Neural cell (in vitro differentiated cells): ENCODE results near the gene MMUT. TPM values are rescaled to one million over a fixed set of nuclear protein-coding genes. Genes with fewer than 3 reads are reported as not detected.
A peak's percentile ranks its signal among the peaks of the same experiment; 100 is the strongest.
"Not testable (repeated sequence)": the region's sequence is repeated elsewhere in the genome, so short reads cannot be mapped to it uniquely, and the experiment has no call there.

Experiments
- H2AFZ ChIP-seq: fragments of 200-600, 300-800 bp; sonication (generic), shearing (Covaris generic); 2 replicates; pipeline ENCODE4 v1.6.0; 2014; ENCODE audit warnings: low read depth, mild to moderate bottlenecking, antibody characterized with exemption, low read length, moderate library complexity
- H3F3A ChIP-seq: fragments of 200-600 bp; shearing (Covaris generic); 2 replicates; pipeline ENCODE4 v1.6.1; 2016; ENCODE audit warnings: mild to moderate bottlenecking, moderate library complexity, mixed read lengths, antibody characterized with exemption, low read length; ENCODE audit not compliant: insufficient read depth, poor library complexity, severe bottlenecking
- H3K27ac ChIP-seq: fragments of 200-600, 300-800 bp; sonication (generic), shearing (Covaris generic); 2 replicates; pipeline ENCODE4 v1.5.1; 2014; ENCODE audit warnings: mild to moderate bottlenecking, low read length, moderate library complexity
- H3K27me3 ChIP-seq: fragments of 300-800, 200-600 bp; sonication (generic), shearing (Covaris generic); 2 replicates; pipeline ENCODE4 v1.6.0; 2014; ENCODE audit warnings: mild to moderate bottlenecking, low read depth, low read length, moderate library complexity; ENCODE audit not compliant: insufficient read depth
- H3K36me3 ChIP-seq: fragments of 300-800, 200-600 bp; sonication (generic), shearing (Covaris generic); 2 replicates; pipeline ENCODE4 v1.5.1; 2014; ENCODE audit warnings: mild to moderate bottlenecking, antibody characterized with exemption, low read length, moderate library complexity; ENCODE audit not compliant: insufficient read depth
- H3K4me2 ChIP-seq: fragments of 300-800, 200-600 bp; sonication (generic), shearing (Covaris generic); 2 replicates; pipeline ENCODE4 v1.6.0; 2014; ENCODE audit warnings: mild to moderate bottlenecking, low read length
- H3K4me3 ChIP-seq: fragments of 300-800, 200-600 bp; sonication (generic), shearing (Covaris generic); 2 replicates; pipeline ENCODE4 v1.5.1; 2014; ENCODE audit warnings: mild to moderate bottlenecking, low read length, moderate library complexity
- H3K79me2 ChIP-seq: fragments of 200-600 bp; shearing (Covaris generic); replicated peaks from 2 replicates; pipeline ENCODE4 v1.6.0; 2014; ENCODE audit warnings: mild to moderate bottlenecking, low read length, moderate library complexity; ENCODE audit not compliant: insufficient read depth
- H3K9ac ChIP-seq: fragments of 300-800, 200-600 bp; sonication (generic), shearing (Covaris generic); 2 replicates; pipeline ENCODE4 v1.6.1; 2016; ENCODE audit warnings: mild to moderate bottlenecking, low read length, mixed read lengths
- H3K9me2 ChIP-seq: fragments of 200-600 bp; shearing (Covaris generic); 2 replicates; pipeline ENCODE4 v1.6.1; 2016; ENCODE audit warnings: mild to moderate bottlenecking, low read length, mixed read lengths; ENCODE audit not compliant: insufficient read depth
- H3K9me3 ChIP-seq: fragments of 200-600, 300-800 bp; sonication (generic), shearing (Covaris generic); 2 replicates; pipeline ENCODE4 v1.6.1; 2016; ENCODE audit warnings: mild to moderate bottlenecking, mixed run types, low read length, moderate library complexity, mixed read lengths
- H4K20me1 ChIP-seq: fragments of 200-600 bp; shearing (Covaris generic); 2 replicates; pipeline ENCODE4 v1.6.1; 2016; ENCODE audit warnings: mild to moderate bottlenecking, mixed run types; ENCODE audit not compliant: insufficient read depth
- EP300 ChIP-seq: fragments of 450-650 bp; conservative IDR thresholded peaks from 2 replicates; pipeline ENCODE4 v1.6.1; 2014; ENCODE audit warnings: antibody characterized with exemption, mild to moderate bottlenecking, moderate library complexity; ENCODE audit not compliant: poor library complexity, severe bottlenecking
- EZH2 ChIP-seq: fragments of 200-600, 300-800 bp; shearing (Covaris generic), sonication (generic); IDR thresholded peaks from 2 replicates; pipeline ENCODE4 v1.6.1; 2014; ENCODE audit warnings: antibody characterized with exemption, low read length, borderline replicate concordance, mild to moderate bottlenecking; ENCODE audit not compliant: insufficient read depth, poor library complexity, severe bottlenecking
- MXI1 ChIP-seq: fragments of 450-650 bp; conservative IDR thresholded peaks from 2 replicates; pipeline ENCODE4 v1.6.1; 2014; ENCODE audit warnings: antibody characterized with exemption, mild to moderate bottlenecking; ENCODE audit not compliant: poor library complexity, severe bottlenecking
- POLR2AphosphoS5 ChIP-seq: IDR thresholded peaks from 2 replicates; pipeline ENCODE4 v1.6.1; 2012
- RAD21 ChIP-seq: fragments of 450-650 bp; conservative IDR thresholded peaks from 2 replicates; pipeline ENCODE4 v1.6.1; 2014; ENCODE audit warnings: antibody characterized with exemption, mild to moderate bottlenecking, moderate library complexity
- REST ChIP-seq: IDR thresholded peaks from 2 replicates; pipeline ENCODE4 v1.6.1; 2012; ENCODE audit warnings: borderline replicate concordance
- SMC3 ChIP-seq: fragments of 450-650 bp; conservative IDR thresholded peaks from 2 replicates; pipeline ENCODE4 v1.6.1; 2014; ENCODE audit warnings: antibody characterized with exemption, mild to moderate bottlenecking, moderate library complexity; ENCODE audit not compliant: poor library complexity
- TAF1 ChIP-seq: IDR thresholded peaks from 2 replicates; pipeline ENCODE4 v1.6.1; 2012; ENCODE audit warnings: low read depth
- polyA plus RNA-seq: library from polyadenylated mRNA; depleted of rRNA; stranded (reverse); fragments of >200 nt; gene quantifications from 2 replicates; pipeline ENCODE4 v1.2.3, GENCODE V29; 2014
- TF ChIP-seq, protein P1 (sequence below): fragments of 450-650 bp; IDR thresholded peaks from 2 replicates; pipeline ENCODE4 v1.5.1; 2014; ENCODE audit warnings: antibody characterized with exemption, mild to moderate bottlenecking, moderate library complexity; ENCODE audit not compliant: poor library complexity, severe bottlenecking

The MMUT gene
- polyA plus RNA-seq, 1 donor from 2014 or later: 24.0 TPM

GRCh38 chr6:49406250-49406970, 56.6 kb downstream of the MMUT start:
- H3K36me3 ChIP-seq: no peaks in the 10 kb centered on the region
- H3K27me3 ChIP-seq: no peaks in the 10 kb centered on the region
- H3F3A ChIP-seq: no peaks in the 10 kb centered on the region
- no peaks in the 10 kb centered on the region for H3K79me2 ChIP-seq
- H3K4me3 ChIP-seq: peak overlapping the region; percentile 8
- H3K9me3 ChIP-seq: no peaks in the 10 kb centered on the region
- no peaks in the 10 kb centered on the region for H4K20me1 ChIP-seq
- H2AFZ ChIP-seq: no peak overlapping the region
- H3K9me2 ChIP-seq: no peaks in the 10 kb centered on the region
- no peak overlapping the region for H3K4me2 ChIP-seq
- no peak for TF ChIP-seq TAF1
- peak; percentile 67 for TF ChIP-seq POLR2AphosphoS5
- no peak for TF ChIP-seq EZH2
- TF ChIP-seq EP300: peak; percentile 76
- H3K27ac ChIP-seq: peak overlapping the region; percentile 77
- H3K9ac ChIP-seq: peak overlapping the region; percentile 11

DNA sequence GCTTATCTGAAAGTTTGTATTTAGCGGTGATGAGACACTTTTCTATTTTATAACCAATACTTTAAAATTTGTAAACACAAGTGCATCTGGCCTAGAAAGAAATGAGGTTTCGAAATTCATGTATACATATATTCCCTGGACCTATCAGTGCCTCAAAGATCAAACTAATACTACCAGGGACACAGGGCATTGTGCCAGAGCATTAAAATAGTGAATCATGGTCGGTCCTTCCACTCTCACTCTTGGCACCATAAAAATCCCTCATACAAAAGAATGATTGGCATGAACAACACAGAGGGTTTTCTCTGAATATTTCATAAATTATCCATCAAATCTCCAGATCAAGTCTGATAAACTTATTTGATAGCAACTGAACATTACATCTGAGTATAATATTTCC, 62.0 kb downstream of the MMUT start:
- no peak overlapping the region for H2AFZ ChIP-seq
- no peak overlapping the region for H3K27ac ChIP-seq
- H3K27me3 ChIP-seq: no peaks in the 10 kb centered on the region
- TF ChIP-seq SMC3: no peak
- TF ChIP-seq REST: no peak
- TF ChIP-seq MXI1: no peak
- no peak for TF ChIP-seq RAD21
- TF ChIP-seq, protein P1, sequence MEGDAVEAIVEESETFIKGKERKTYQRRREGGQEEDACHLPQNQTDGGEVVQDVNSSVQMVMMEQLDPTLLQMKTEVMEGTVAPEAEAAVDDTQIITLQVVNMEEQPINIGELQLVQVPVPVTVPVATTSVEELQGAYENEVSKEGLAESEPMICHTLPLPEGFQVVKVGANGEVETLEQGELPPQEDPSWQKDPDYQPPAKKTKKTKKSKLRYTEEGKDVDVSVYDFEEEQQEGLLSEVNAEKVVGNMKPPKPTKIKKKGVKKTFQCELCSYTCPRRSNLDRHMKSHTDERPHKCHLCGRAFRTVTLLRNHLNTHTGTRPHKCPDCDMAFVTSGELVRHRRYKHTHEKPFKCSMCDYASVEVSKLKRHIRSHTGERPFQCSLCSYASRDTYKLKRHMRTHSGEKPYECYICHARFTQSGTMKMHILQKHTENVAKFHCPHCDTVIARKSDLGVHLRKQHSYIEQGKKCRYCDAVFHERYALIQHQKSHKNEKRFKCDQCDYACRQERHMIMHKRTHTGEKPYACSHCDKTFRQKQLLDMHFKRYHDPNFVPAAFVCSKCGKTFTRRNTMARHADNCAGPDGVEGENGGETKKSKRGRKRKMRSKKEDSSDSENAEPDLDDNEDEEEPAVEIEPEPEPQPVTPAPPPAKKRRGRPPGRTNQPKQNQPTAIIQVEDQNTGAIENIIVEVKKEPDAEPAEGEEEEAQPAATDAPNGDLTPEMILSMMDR: no peak
- H3F3A ChIP-seq: no peaks in the 10 kb centered on the region
- no peaks in the 10 kb centered on the region for H4K20me1 ChIP-seq
- no peaks in the 10 kb centered on the region for H3K9me2 ChIP-seq
- no peaks in the 10 kb centered on the region for H3K36me3 ChIP-seq
- no peak overlapping the region for H3K4me2 ChIP-seq
- no peaks in the 10 kb centered on the region for H3K9me3 ChIP-seq
- H3K9ac ChIP-seq: no peak overlapping the region
- H3K79me2 ChIP-seq: no peaks in the 10 kb centered on the region
- no peak overlapping the region for H3K4me3 ChIP-seq

DNA sequence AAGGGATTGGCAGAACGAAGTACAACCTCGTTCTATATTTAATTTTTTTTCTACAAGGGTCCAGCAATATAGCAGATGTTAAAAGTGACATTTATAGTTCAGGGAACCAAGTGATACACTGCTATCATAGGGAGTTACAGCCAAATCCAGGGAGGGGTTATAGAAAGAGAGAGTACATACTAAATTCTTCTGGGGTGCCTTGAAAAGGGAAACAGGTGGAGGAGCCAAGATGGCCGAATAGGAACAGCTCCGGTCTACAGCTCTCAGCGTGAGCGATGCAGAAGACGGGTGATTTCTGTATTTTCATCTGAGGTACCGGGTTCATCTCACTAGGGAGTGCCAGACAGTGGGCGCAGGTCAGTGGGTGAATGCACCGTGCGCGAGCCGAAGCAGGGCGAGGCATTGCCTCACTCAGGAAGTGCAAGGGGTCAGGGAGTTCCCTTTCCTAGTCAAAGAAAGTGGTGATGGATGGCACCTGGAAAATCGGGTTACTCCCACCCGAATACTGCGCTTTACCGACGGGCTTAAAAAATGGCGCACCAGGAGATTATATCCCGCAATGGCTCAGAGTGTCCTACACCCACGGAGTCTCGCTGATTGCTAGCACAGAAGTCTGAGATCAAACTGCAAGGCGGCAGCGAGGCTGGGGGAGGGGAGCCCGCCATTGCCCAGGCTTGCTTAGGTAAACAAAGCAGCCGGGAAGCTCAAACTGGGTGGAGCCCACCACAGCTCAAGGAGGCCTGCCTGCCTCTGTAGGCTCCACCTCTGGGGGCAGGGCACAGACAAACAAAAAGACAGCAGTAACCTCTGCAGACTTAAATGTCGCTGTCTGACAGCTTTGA, 76.2 kb downstream of the MMUT start:
- not testable (repeated sequence) for H3K9me3 ChIP-seq, H3F3A ChIP-seq, H2AFZ ChIP-seq, H4K20me1 ChIP-seq, H3K9me2 ChIP-seq, H3K27me3 ChIP-seq, H3K4me2 ChIP-seq, H3K4me3 ChIP-seq, H3K9ac ChIP-seq, H3K36me3 ChIP-seq, H3K27ac ChIP-seq, H3K79me2 ChIP-seq
